GM12878 (cell line): ENCODE measurements around the gene FBXO8.

Experiments
- BHLHE40 ChIP-seq, 2 experiments: fragments of 450-650 bp in 1 of 2; IDR thresholded peaks; 2 replicates each; pipeline ENCODE4 v1.6.1; 2011 to 2017; ENCODE audit warnings: low read depth in 2 of 2, borderline replicate concordance in 1 of 2, improper control_type of control experiment in 1 of 2, low read length in 1 of 2, mild to moderate bottlenecking in 1 of 2
- CTCF ChIP-seq, 3 experiments: IDR thresholded peaks in 2 of 3; conservative IDR thresholded peaks in 1 of 3; 2 replicates each; pipeline ENCODE4 v1.5.1; 2011; ENCODE audit warnings: low read depth in 3 of 3, low read length in 3 of 3, mild to moderate bottlenecking in 3 of 3, control low read depth in 2 of 3, moderate library complexity in 2 of 3, inconsistent platforms in 1 of 3, mixed read lengths in 1 of 3; ENCODE audit not compliant: control insufficient read depth in 2 of 3, insufficient read depth in 1 of 3; ENCODE audit errors: extremely low read depth in 1 of 3
- NFXL1 ChIP-seq: fragments of 450-650 bp; IDR thresholded peaks from 2 replicates; pipeline ENCODE4 v1.6.1; 2017; ENCODE audit warnings: antibody characterized with exemption, mild to moderate bottlenecking, borderline replicate concordance
- POLR2A ChIP-seq: IDR thresholded peaks from 2 replicates; pipeline ENCODE4 v1.6.1; 2011; ENCODE audit warnings: low read depth, mild to moderate bottlenecking, low read length
- POLR2AphosphoS5 ChIP-seq: IDR thresholded peaks from 2 replicates; pipeline ENCODE4 v1.6.1; 2011; ENCODE audit warnings: mild to moderate bottlenecking, low read length, inconsistent platforms
- SMC3 ChIP-seq: IDR thresholded peaks from 2 replicates; pipeline ENCODE4 v1.6.1; 2011; ENCODE audit warnings: low read length, improper control_type of control experiment, borderline replicate concordance
- TARDBP ChIP-seq: IDR thresholded peaks from 2 replicates; pipeline ENCODE4 v1.6.1; 2016; ENCODE audit warnings: borderline replicate concordance

- no peak for TF ChIP-seq CTCF (IDR thresholded peaks at IDR 0.05 in 2 of 3, conservative IDR thresholded peaks at IDR 0.05 in 1 of 3; ENCODE audit: control insufficient read depth in 2 of 3, extremely low read depth in 1 of 3, insufficient read depth in 1 of 3, low read depth in 3 of 3, low read length in 3 of 3)
- TF ChIP-seq POLR2A, result no peak
- TF ChIP-seq SMC3, result no peak
- TF ChIP-seq BHLHE40 (IDR thresholded peaks at IDR 0.05; ENCODE audit: borderline replicate concordance in 1 of 2, low read depth in 2 of 2, low read length in 1 of 2), result peak; percentile 24 to 28; a peak in 1 of 4 replicates
- TF ChIP-seq POLR2AphosphoS5, result no peak
- TF ChIP-seq TARDBP, result no peak
- no peak for TF ChIP-seq NFXL1
Observed at GRCh38 chr4:174278467-174278866, 5.0 kb downstream of the FBXO8 start.
